SIG-M5 treated with dmso at 0.1 percent for 504 hours (cell line): Measurements from ENCODE around the gene MIPEP.

Source experiments
- DNase-seq: peaks from one replicate; lab custom pipeline; 2025; ENCODE audit not compliant: unreplicated experiment; lab: John Stamatoyannopoulos, UW

MIPEP gene

GRCh38 chr13:23688336-23688735, 200.9 kb downstream of the MIPEP start:
- no peak for DNase-seq

GRCh38 chr13:23687614-23688013, 201.6 kb downstream of the MIPEP start:
- no peak for DNase-seq

- DNase-seq: no peak
Measured at GRCh38 chr13:23686948-23687347, 202.3 kb downstream of the MIPEP start.

DNA sequence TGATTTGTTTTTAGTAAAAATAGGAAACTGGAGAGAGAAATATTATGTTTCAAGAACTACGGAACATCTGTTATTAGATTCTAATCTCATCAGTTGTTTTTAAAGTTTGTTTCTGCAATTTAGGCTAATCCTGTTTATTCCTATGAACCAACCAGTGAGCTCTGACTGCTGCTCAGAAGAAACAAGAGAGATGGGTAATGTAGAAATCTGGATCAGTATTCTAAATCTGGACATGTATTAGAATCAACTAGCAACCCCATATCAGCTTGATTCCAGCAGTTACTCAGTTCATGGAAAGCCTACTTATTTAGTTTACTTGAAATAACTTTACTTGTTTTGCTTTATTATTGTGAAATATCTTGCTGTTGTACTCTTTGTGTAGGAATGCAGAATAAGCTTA, 203.8 kb downstream of the MIPEP start:
- DNase-seq: no peak

- no peak for DNase-seq
Measured at GRCh38 chr13:23684647-23685046, 204.6 kb downstream of the MIPEP start.

DNA sequence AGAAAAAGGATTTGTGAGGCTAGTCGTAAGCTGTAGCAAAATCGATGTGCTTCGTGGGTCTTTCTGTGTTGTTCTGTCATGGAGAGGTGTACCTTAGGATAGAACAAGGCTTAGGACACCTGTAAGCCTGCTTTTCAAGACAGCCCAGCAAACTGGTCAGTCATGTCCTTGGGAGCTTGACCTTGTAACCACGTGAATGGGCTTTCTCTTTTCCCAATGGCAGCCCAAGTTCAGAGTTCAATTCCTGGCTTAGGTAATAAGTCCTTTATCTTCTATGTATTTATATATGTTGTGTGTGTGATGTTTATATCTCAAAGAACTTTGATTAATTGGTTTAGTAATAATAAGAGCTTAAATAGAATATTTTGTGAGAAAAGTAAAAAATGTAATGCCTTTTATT, 206.1 kb downstream of the MIPEP start:
- no peak for DNase-seq

DNA sequence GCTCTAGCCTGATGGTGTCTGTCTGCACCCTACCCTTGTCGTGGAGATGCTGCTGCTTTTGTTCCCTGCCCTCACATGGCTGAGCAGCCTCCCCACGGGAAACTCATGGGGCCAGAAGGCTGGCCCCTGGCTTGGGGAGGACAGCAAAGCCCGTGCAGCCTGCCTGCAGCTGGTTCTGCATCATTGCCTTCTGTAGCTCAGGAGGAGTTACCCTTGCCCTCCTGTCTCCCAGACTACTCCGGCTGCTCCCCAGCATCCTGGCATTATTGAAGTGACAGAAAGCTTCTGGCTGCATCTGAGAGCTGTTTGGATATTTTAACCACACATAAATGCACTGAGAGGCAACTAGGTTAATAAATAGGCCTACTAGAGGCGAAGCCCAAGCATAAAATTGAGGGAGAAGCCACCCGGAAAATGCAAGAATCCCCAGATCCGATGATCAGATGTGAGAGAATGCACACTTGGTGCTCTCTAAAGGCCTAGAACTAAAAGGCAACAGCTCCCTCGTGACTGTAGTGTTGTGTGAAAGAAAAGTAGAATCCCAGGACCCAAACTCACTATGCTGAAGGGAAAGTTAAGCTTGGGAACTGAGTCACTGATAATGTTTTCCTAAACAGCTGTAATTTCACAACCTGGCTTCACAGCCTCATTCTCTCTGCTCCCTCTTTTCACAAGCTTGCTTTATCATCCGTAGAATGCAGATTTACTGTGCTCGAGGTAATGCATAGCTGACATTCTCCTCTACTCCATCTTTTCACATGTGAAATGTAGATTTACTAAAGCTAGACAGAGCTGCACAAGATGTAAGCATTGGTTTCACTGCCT, 208.1 kb downstream of the MIPEP start:
- DNase-seq: no peak
